Osteocyte (in vitro differentiated cells): Measurements from ENCODE around the gene ZNF300. TPM values are rescaled to one million over a fixed set of nuclear protein-coding genes. Genes with fewer than 3 reads are reported as not detected.

ENCODE experiments used
- DNase-seq: peaks from one replicate; pipeline ENCODE4 v3.0.0; 2021; ENCODE audit warnings: mixed read lengths; ENCODE audit not compliant: unreplicated experiment; ENCODE audit errors: extremely low spot score
- H3K27ac Mint-ChIP-seq: one replicate; pipeline ENCODE4 v1.8.0; 2021; ENCODE audit warnings: mild to moderate bottlenecking, mixed read lengths; ENCODE audit not compliant: unreplicated experiment
- H3K27me3 Mint-ChIP-seq: one replicate; pipeline ENCODE4 v1.8.0; 2021; ENCODE audit warnings: mixed read lengths; ENCODE audit not compliant: unreplicated experiment
- H3K36me3 Mint-ChIP-seq: one replicate; pipeline ENCODE4 v1.8.0; 2021; ENCODE audit warnings: mixed read lengths; ENCODE audit not compliant: unreplicated experiment
- H3K4me1 Mint-ChIP-seq: one replicate; pipeline ENCODE4 v1.8.0; 2021; ENCODE audit warnings: mixed read lengths; ENCODE audit not compliant: unreplicated experiment
- H3K4me3 Mint-ChIP-seq: one replicate; pipeline ENCODE4 v1.8.0; 2021; ENCODE audit warnings: mild to moderate bottlenecking, moderate library complexity, mixed read lengths; ENCODE audit not compliant: unreplicated experiment
- H3K9me3 Mint-ChIP-seq: one replicate; pipeline ENCODE4 v1.8.0; 2021; ENCODE audit warnings: mixed read lengths; ENCODE audit not compliant: unreplicated experiment
- total RNA-seq: library from RNA; stranded (reverse); gene quantifications from 2 replicates; pipeline ENCODE4 v1.2.1, GENCODE V29; 2021
- TF ChIP-seq, protein P1 (sequence below): fragments of 200-600 bp; sonication (generic); IDR thresholded peaks from 2 replicates; pipeline ENCODE4 v1.5.0; 2021; ENCODE audit warnings: antibody characterized with exemption, mild to moderate bottlenecking, moderate library complexity

The ZNF300 gene
- total RNA-seq, 1 donor from 2014 or later, result 8.7 TPM

DNA sequence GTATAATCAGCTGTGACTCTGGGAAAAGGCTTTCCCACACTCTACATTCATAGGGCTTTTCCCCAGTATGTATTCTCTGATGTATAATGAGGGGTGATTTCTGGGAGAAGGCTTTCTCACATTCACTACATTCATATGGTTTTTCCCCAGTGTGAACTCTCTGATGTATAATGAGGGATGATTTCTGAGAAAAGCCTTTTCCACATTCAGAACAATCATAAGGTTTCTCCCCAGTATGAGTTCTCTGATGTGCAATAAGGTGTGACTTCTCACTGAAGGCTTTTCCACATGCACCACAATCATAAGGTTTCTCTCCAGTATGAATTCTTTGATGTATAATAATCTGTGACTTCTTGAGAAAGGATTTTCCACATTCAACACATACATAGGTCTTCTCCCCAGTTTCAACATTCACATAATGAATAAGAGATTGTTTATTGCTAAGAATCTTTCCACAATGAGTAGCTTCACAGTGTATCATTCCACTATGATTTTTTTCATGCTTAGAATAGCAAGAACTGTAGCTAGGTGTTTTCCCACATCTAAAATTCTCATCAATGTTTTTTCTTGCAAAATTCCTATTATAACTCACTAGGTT, 26.7 kb upstream of the ZNF300 start:
- Mint-ChIP-seq H3K36me3 (peaks cover 3% of the 10 kb centered on the region), H3K4me1 (no peaks in the 10 kb centered on the region), H3K9me3 (peaks cover 60% of the 10 kb centered on the region), H3K4me3 (no peak overlapping the region), H3K27me3 (no peaks in the 10 kb centered on the region), H3K27ac (no peak overlapping the region)
- DNase-seq, result no peak
- TF ChIP-seq, protein P1, sequence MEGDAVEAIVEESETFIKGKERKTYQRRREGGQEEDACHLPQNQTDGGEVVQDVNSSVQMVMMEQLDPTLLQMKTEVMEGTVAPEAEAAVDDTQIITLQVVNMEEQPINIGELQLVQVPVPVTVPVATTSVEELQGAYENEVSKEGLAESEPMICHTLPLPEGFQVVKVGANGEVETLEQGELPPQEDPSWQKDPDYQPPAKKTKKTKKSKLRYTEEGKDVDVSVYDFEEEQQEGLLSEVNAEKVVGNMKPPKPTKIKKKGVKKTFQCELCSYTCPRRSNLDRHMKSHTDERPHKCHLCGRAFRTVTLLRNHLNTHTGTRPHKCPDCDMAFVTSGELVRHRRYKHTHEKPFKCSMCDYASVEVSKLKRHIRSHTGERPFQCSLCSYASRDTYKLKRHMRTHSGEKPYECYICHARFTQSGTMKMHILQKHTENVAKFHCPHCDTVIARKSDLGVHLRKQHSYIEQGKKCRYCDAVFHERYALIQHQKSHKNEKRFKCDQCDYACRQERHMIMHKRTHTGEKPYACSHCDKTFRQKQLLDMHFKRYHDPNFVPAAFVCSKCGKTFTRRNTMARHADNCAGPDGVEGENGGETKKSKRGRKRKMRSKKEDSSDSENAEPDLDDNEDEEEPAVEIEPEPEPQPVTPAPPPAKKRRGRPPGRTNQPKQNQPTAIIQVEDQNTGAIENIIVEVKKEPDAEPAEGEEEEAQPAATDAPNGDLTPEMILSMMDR, result no peak

DNA sequence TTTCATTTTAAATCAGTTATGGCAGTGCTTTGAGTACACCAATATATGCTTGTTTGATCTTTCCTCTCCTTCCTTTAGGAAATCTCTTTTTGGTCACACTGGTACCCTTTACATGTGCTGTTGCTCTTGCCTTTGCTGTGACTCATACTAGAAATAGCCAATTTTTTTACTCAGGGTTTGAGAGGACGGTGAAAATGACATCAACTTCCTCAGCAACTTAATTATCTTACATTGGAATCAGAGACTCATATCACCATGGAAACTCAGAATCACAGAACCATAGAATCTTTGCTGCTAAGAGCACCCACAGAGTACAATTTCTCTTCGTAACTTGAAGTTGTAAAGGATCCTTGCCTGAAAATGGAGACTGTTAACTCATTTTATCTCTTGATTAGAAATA, 13.8 kb upstream of the ZNF300 start:
- Mint-ChIP-seq H3K36me3 (no peaks in the 10 kb centered on the region), H3K9me3 (peaks cover 41% of the 10 kb centered on the region), H3K27me3 (peaks cover 9% of the 10 kb centered on the region), H3K27ac (no peak overlapping the region), H3K4me3 (no peak overlapping the region), H3K4me1 (no peaks in the 10 kb centered on the region)
- DNase-seq, result no peak
- TF ChIP-seq, protein P1, result no peak

DNA sequence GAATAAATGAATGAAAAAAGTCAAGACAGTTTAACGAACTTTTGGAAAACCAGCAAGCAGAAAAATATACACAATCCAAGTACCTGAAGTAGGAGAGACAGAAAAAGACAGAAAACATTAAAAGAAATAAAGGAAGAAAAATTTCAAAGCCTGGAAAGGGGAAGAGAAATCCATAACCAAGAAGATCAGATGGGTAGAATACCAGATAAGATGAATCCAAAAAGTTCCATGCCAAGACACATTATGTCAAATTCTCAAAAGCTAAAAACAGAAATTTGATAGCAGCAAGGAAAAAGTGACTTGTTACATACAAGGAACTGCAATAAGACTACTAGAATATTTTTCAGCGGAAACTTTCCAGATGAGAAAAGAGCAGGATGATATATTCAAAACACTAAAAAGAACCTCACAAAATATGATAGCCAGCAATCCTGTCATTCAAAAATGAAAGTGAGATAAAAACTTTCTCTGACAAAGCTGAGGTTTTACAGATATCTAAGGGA, 7.6 kb upstream of the ZNF300 start:
- Mint-ChIP-seq H3K4me1 (no peaks in the 10 kb centered on the region), H3K9me3 (peaks cover 40% of the 10 kb centered on the region), H3K27me3 (peaks cover 3% of the 10 kb centered on the region), H3K27ac (no peak overlapping the region), H3K4me3 (no peak overlapping the region), H3K36me3 (no peaks in the 10 kb centered on the region)
- TF ChIP-seq, protein P1, result no peak
- no peak for DNase-seq

DNA sequence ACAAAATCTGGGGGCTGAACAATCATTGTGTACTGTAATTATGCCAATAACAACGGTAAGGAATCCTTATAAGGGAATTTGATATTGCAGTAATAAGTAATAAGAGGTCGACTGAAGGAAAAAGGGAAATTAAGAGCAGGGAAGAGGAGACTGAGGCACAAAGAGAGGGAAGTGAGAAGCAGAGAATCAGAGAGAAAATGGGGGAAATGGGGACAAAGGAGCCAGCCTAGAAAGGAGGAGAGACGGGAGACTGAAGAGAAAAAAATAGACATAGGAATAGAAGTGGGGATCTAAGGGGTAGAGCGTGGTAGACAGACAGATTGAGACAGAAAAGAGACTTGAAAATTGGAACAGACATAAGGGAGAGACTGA, 518 bp upstream of the ZNF300 start:
- peaks cover 2% of the 10 kb centered on the region for H3K27me3 Mint-ChIP-seq
- TF ChIP-seq, protein P1, result no peak
- H3K4me3 Mint-ChIP-seq, result peak overlapping the region; percentile 97
- DNase-seq, result no peak
- H3K27ac Mint-ChIP-seq, result peak overlapping the region; percentile 99
- H3K36me3 Mint-ChIP-seq, result peaks cover 31% of the 10 kb centered on the region
- H3K4me1 Mint-ChIP-seq, result peaks cover 13% of the 10 kb centered on the region
- H3K9me3 Mint-ChIP-seq, result peaks cover 41% of the 10 kb centered on the region

DNA sequence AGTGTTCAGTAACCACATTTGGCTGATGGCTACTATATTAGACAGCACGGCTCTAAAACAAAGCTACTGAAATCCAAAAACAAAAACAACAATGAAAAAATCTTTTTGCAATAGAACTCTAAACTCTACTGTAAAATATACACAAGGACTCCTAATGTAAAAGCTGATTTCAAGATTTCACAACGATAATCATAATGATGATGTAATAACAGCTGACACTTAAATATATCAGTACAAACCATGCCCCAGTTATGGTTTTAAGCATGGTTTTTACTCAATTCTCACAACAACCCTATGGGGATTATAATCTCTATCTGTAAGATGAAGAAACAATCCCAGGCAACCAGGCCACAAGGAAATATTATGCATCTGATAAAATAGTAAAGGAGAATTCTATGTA, 3.3 kb downstream of the ZNF300 start:
- Mint-ChIP-seq H3K4me1 (peaks cover 13% of the 10 kb centered on the region), H3K9me3 (peaks cover 67% of the 10 kb centered on the region), H3K27ac (no peak overlapping the region), H3K4me3 (no peak overlapping the region), H3K27me3 (no peaks in the 10 kb centered on the region), H3K36me3 (peaks cover 66% of the 10 kb centered on the region)
- TF ChIP-seq, protein P1, result no peak
- DNase-seq, result no peak
